ENCODE data around the gene ADGRL1. TPM values are rescaled to one million over a fixed set of nuclear protein-coding genes. Genes with fewer than 3 reads are reported as not detected.

ADGRL1 gene
- 7.6 and 9.1 TPM in 2 replicates for total RNA-seq

DNA sequence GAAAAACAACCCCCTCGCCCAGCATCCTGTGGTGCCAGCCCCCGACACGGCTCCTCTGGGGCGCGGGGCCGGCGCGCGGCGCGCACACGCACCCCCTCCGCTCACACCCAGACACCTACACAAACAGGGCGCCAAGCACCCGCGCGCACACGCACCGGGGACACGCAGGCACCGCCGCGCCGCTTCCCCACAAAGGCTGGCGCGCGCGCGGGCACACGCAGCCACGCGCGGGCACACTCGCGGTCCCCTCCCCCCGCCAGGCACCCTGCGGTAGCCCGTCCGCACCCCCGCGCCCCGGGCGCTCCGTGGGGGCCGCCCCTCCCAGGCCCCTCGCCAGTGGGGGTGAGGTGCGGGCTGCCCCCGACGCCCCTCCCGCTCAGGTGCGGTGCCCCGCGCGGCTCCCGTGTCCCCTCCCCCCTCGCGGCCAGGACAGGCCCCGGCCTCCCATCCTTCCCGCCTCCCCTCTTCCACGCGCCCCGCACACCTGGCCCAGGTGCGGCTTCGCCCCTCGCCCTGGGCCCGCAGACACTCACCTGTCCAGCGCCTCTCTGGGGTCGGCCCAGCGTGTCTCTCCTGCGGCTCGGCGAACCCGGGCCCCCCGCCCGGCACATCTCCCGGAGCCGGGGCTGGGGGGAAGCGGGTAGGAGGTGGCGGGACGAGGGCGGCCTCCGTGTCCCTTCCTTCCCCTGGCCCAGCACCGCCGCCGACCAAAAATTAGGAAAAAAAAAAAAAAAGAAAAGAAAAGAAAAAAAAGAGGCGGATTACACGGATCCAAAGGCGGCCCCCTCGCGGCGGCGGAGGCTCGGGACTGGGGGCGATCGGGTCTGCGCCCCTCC is at the start of gene ADGRL1:
Gene ADGRL1 (minus strand): TSS at position 718 of the 836 bp plus-strand sequence. CDS start 22,567 bp downstream, outside the sequence.

DNA sequence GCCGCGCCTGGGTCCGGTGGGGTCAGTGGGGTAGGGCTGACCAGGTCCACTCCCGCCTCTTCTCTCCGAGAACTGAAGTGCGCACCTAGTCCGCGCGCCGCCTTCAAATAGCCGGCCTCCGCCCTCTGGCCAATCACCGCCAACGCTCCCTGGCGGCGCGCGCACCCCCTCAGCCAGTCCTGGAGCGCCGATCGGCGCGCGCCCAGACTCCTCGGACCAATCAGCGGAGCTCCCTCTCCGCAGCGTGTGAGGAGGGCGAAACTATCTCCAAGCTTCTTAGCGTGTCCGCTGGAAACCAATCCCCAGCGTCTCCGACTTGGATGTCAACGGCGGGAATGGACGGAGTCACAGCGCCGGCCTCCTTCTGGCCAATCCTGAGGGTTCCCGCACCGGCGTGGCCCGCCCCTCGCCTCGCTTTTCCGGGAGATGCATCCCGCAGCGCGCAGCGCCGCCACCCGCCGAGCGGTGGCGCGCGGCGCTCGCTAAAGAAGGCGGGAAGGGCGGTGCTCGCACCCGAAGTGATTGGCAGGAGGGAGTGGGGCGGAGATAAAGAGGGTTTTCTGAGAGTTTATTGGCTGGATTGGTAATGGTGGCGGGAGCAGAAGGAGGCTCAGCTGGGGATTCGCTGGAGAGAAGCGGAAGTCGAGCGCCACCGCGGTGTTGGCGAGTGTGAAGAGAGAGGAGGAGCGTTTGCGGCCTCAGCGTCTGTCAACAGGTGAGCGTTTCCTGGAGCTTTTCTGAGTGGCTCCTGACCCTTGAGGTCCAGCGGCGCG is 69.3 kb downstream of the ADGRL1 start, which contains the start of gene ASF1B:
Gene ASF1B (minus strand): TSS at position 81 of the 773 bp plus-strand sequence. CDS start 133 bp downstream, outside the sequence.

DNA sequence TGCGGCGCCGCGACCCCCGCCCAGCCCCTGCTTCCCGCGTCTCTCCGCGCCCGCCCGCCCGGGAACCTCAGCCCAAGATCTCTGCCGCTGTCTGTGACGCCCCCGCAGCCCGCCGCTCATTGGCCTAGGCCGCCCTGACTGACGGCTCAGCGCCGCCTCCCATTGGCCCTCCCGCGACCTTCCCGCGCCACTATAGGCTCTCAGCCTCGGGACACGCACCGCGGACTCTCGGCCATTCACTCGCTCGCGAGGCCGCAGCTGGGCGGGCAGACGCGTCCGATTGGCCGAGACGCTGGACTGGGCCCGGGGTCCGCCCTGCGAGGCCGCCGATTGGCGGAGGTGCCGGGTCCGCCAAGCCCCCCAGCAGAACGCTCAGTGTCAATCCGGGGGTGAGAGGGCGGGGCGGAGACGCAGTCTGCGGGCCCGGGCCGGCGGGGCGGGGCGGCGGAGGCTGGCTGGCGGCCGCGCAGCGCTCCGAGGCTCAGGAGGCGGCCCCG is 88.3 kb downstream of the ADGRL1 start, which contains the start of gene PRKACA:
Gene PRKACA (minus strand): TSS at position 95 of the 497 bp plus-strand sequence. CDS start 215 bp downstream, outside the sequence.

Other genes starting within 250 kb of the ADGRL1 start
- 2.0 and 4.9 TPM in 2 replicates for gene RFX1, start 199.8 kb downstream of the ADGRL1 start, total RNA-seq
- gene RLN3, start 178.0 kb downstream of the ADGRL1 start, total RNA-seq: not detected in 2 replicates
- gene IL27RA, start 174.4 kb downstream of the ADGRL1 start, total RNA-seq: 1.1 TPM in 2 replicates
- 0.54 TPM in 1 of 2 replicates, not detected in the other for gene PALM3, start 144.1 kb downstream of the ADGRL1 start, total RNA-seq
- gene MISP3, start 133.4 kb downstream of the ADGRL1 start, total RNA-seq: 0.65 TPM in 1 of 2 replicates, not detected in the other
- not detected in 2 replicates for gene C19orf67, start 120.4 kb downstream of the ADGRL1 start, total RNA-seq
- gene SAMD1, start 115.4 kb downstream of the ADGRL1 start, total RNA-seq: 33.2 and 49.4 TPM in 2 replicates
- gene PRKACA, start 88.4 kb downstream of the ADGRL1 start, total RNA-seq: 59.8 and 75.0 TPM in 2 replicates
- 5.7 and 19.5 TPM in 2 replicates for gene ASF1B, start 69.6 kb downstream of the ADGRL1 start, total RNA-seq
- 46.8 and 64.2 TPM in 2 replicates for gene ADGRE5, start 175.3 kb upstream of the ADGRL1 start, total RNA-seq
- gene DDX39A, start 213.2 kb upstream of the ADGRL1 start, total RNA-seq: 38.3 and 47.0 TPM in 2 replicates
- gene PKN1, start 227.1 kb upstream of the ADGRL1 start, total RNA-seq: 79.2 and 83.0 TPM in 2 replicates